NCI-H2196 (cell line): Measurements from ENCODE around the gene VAV3.
"Not testable (repeated sequence)": the region's sequence is repeated elsewhere in the genome, so short reads cannot be mapped to it uniquely, and the experiment has no call there.

ENCODE experiments used
- DNase-seq: peaks from one replicate; lab custom pipeline; 2025; ENCODE audit not compliant: unreplicated experiment; lab: John Stamatoyannopoulos, UW

The VAV3 gene

DNA sequence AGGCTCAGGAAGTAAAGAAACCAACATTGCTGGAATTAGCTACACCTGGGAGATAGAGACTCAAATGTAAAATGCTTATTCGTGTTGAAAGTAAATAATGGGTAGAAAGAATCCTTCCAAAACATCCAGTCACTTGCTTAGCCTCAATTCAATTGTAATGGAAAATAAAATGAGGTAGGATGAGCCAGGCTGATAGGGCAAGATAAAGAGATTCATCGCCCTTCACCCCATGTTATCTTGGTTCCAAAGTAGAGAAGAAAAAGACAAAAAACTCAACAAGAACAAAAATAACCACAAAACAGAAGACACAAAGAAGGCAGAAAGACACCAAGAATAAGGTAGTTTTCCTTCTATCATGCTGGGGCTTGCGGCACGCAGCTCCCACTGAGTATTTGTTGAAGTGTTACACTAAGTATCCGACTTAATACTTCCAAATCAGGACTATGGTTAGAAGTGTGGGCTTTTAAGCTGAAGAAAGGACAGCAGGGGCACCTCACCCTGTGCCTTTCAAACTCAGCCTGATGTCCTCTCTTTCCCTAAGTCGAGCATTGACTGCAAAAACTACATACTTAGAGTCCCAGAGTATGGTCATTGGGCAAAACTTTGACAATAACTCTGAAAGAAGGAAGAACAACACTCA lies 202.1 kb downstream of the VAV3 start:
- DNase-seq, result no peak

DNA sequence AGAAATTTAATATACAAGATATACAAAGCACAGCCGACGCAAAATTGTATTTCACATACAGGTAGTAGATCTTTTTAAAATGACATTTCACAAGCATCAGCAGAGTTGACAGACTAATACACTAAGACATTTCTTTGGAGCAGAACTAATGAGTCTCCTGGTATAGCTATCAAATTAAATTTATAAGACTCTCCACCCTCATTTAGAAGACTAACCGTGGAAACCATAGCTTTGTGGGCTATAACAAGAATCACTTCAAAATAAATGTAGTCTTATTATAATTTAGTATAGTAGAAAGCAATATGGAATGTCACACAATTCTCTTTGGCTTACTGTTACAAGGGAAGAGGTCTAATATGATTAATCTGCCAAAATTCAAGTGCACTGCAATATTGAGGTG lies 204.9 kb downstream of the VAV3 start:
- DNase-seq, result no peak

DNA sequence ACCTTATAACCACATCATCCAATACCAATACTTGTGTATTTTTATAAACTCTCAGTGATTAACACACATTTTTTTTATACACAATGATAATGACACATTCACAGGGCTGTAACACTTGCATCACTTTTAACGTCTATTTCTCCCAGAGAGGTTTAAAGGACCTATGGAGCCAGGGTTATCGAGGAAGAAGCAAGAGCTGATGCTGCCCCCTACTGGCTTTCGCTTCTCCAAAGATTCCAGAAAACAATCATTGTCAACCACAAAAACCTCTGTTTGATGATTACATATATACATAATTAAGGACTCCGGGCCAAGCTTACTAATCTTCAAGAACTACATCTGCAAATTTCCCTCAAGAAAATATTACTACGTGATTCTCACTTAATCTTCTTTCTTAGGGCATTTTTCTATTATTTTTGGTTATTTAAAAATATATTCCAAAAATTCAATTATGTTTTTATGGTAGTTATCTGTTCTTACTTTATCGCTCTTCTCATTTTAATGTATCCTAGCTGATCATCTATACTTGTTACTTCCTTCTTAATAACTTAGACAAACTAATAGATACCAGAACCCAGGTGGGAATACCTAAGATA lies 214.5 kb downstream of the VAV3 start:
- DNase-seq, result peak; percentile 40

DNA sequence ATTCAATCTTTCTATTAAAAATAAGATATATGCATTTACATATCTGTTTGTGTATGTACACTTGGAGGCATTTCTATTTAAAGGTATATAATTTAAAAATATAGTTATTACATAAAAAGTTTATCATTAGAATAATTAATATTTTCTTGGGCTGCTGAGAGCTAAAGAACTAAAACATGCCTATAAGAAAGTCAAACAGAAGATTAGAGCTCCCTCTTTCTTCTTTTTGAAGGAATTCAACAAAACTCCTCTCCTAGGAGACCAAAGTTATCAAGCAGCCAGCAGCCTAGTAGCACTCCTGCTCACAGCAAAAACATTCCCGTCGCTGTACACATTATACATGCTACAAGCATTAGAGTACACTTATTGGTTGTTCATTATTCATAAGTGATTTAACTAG lies 216.4 kb downstream of the VAV3 start:
- DNase-seq, result peak; percentile 4

DNA sequence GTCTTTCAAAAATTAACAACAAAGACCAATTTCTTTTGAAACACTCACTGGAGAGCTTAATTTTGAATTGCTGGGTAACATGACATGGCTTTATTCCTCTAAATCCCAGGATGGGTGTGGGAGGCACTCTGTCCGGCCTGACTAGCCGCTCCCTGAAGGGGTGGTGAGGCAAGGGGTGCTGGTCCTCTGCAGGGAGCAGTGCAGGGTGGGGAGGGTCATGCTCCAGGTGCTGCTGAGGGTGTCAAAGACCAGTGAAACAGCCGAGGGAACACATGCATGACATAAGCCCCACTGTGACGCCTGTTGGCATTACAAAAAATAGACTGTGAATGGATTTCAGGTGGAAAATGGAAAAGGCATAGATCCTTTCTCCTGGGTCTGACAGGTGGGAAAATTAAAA lies 223.7 kb downstream of the VAV3 start:
- DNase-seq, result no peak

DNA sequence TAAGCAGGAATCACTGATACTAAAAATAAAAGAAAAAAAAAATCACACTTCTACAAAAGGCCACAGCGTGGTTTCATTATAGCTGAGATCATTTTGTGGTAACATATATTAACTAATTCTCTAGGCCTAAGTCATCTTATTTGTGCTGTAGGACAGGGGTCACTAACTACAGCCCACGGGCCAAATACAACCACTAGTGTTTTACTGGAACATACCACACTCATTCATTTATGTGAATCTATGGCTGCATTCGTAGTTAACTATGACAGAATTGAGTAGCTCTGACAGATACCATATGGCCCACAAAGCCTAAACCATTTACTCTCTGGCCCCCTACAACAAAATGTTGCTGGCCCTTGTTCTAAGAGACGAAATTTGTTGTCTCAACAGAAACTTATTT lies 224.4 kb downstream of the VAV3 start:
- DNase-seq, result no peak

DNA sequence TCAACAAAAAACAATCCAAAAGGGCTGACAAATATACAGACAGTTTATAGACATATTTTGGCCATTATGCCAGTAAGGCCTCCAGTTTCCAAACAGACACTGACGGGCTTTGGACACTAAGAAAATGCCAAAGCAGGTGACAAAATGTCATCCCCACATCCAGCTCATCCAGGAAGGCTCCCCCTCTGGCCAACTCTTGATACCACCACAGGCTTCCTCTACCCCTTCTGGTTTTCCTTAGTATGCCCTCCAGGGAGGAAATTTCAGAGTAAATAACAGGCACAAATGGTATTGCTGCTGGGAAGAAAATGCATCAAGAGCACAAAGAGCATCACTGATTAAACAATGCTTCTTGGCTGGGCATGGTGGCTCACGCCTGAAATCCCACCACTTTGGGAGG lies 225.3 kb downstream of the VAV3 start:
- DNase-seq, result no peak

DNA sequence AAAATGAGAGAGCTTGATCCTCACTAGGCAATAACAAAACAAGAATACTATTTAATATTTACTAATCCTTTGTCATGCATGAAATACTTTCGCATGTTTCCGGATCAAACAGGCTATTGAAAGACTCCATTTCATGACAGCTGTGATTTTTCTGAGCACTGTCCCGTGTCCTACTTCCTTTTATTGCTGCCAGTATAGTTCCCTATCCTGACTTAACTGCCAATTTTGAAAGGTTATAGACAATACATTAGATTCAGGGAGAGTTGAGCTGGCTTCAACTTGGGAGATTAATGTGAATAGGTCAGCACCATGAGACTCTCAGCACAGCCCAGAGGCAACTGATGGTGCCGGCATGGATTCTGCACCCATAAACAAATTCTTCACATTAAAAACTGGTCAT lies 225.8 kb downstream of the VAV3 start:
- DNase-seq, result no peak

DNA sequence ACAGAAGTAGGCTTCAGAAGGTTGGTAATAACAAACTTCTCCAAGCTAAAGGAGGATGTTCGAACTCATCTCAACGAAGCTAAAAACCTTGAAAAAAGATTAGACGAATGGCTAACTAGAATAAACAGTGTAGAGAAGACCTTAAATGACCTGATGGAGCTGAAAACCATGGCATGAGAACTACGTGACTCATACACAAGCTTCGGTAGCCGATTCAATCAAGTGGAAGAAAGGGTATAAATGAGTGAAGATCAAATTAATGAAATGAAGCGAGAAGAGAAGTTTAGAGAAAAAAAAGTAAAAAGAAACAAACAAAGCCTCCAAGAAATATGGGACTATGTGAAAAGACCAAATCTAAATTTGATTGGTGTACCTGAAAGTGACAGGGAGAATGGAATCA lies 231.6 kb downstream of the VAV3 start:
- DNase-seq, result not testable (repeated sequence)

DNA sequence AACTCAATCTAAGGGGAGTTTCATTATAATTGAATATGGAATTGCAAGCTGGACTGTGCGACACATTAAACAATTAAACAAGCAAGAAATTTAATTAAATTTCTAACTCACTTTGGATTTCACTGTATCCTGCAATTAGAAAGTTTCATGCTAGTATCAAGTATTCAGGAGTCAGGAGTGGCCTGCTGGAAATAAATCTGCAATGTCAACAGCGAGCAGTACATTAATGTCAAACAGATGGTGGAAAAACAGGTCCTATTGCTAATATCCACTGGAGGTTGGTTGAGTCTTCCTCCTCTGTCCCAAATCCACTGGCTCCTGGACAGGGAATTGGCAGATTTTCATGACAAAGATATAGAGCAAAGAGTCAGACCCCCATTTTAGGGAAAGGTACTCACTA lies 237.1 kb downstream of the VAV3 start:
- no peak for DNase-seq

DNA sequence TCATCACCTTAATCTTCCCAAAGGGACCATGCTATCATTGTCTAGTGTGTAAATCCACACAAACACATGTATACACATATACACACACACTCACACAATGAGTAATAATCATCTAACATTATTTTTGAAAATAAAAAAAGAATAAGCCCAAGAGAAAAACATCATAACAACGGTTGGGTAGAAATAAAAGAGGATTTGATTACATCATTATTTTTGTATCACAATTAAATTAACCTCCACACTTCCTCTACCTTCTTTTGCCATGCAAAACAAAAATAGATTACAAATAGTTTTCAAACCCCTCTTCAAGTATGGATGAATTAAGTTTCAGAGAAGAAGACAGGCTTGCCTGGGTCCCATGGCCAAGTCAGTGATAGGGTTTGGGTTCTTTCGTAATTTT lies 238.1 kb downstream of the VAV3 start:
- DNase-seq, result no peak

DNA sequence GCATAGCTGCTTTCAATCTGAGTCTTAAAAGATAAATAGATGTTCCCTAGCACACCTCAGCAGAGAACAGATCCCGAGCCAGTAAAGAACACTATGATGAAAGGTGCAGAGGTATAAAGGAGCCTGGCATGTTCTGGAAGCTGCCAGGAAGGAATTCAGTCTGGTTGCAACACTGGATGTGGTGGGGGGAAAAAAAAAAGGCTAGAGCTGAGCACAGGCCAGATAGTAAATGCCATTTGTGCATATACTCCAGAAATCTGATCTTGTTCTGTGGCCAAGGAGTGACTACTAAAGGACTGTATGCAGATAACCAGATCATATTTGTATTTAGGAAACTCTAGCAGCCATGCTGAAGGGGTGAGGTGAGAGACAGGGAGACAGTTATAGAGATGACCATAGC lies 240.3 kb downstream of the VAV3 start:
- no peak for DNase-seq

DNA sequence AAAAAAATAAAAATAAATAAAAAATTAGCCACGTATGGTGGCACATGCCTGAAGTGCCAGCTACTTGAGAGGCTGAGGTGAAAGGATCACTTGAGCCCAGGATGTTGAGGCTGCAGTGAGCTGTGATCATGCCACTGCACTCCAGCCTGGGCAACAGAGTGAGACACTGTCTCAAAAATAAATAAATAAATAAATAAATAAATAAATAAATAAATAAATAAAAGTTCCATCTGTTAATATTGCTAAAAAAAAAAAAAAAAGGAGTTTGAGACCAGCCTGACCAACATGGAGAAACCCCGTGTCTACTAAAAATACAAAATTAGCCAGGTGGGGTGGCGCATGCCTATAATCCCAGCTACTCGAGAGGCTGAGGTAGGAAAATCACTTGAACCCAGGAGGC lies 244.8 kb downstream of the VAV3 start:
- not testable (repeated sequence) for DNase-seq

DNA sequence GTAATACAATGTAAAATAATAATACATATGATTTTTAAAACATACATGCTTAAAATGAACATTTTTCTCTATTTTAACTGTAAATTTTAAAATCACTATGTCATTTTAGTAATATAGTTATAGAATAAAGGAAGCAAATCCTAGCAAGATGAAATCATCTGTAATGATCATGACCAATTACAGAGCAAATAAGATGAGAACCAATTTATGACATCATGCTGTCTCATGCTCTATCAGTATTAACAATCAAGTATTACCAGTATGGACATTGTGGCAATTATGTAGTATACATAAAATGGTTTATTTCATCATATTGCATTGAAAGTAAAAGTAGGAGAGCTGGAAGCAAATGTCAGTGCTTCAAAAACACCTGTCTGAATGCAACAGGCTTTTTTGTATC lies 255.0 kb downstream of the VAV3 start:
- DNase-seq, result no peak

DNA sequence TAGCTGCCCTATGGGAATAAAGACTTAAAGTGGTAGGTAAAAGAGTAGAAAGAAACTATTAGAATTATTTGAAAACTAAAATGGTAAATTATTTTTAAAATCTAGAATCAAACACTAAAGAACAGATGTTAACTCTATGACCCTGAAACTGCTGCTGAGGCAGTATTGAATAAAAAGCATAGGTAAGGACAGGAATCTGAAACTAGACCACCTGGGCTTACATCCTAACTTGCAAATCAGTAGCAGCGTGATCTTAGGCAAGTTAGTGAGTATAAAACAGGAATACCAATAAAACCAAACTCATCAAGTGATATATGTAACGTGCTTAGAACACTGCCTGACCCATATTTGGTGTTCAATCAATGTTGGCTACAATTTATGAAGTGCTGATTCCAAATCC lies 257.9 kb downstream of the VAV3 start:
- DNase-seq, result no peak

DNA sequence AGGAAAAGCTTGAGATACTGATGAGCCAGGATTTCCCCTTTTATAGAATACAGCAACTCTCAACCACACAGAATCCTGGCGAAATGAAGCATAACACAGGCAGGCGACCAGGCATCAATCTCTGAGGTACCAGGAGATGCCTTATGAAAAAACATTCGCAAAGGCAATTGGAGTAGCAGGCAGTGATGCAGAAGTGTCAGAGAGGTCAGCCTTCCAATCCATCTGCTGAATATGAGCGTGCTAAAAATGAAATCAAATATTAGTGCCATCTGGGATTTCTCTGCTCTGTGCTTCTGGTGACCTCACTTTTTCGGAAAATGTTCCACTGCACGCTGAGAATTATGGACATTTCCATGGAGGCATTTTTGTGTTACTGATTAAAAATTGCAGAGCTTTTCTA lies 258.8 kb downstream of the VAV3 start:
- no peak for DNase-seq

DNA sequence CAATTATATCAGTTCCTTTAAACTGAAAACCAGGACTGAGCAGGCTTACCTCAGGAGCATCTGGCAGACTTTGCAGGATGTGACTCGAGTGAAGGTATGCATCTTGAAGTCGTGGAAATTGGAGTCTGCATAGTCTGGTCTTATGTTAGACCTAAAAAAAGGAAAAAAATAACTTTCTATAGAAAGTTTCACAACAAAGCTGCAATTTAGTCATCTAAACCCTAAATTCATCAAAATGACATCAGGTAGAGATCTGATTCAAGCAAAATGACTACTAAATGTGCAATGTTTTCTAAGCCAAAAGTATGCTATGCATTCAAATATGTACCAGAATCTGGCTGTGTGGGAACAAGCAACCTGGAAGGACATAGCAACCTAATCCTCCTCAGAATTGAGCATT lies 260.1 kb downstream of the VAV3 start:
- no peak for DNase-seq

DNA sequence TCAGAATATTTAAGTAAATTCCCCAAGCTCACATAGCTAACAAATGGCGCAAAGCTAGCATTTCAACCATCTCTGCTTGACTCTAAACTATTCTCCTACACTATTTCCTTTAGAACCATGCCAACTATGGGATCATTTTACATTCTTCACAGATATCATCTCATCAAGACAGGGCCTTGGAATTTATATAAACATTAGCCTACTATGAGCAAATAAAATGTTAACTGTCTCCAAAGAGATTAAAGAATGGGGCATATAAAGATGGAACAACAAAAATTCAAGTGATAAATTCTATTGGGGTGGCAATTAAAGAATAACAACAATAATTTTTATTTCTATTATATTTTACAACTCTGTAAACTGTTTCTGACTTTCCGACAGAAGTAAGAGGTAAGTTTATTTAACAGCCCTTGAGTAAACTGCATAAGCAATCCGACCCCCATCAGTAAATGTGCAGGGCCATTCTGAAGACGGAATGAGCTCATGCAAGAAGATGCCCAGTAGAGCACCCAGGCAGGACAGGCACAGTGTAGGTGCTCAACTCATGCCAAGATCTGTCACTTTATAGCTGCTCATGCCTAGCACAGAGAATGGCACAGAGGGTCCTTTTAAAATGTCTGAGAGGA lies 261.9 kb downstream of the VAV3 start:
- DNase-seq, result no peak

DNA sequence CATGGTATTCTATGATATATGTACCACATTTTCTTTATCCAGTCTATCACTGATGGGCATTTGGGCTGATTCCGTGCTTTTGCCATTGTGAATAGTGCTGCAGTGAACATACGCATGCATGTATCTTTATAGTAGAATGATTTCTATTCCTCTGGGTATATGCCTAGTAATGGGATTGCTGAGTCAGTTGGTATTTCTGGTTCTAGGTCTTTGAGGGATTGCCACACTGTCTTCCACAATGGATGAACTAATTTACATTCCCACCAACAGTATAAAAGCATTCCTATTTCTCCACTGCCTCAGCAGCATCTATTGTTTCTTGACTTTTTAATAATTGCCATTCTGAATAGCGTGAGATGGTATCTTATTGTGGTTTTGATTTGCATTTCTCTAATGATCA lies 264.3 kb downstream of the VAV3 start:
- not testable (repeated sequence) for DNase-seq

DNA sequence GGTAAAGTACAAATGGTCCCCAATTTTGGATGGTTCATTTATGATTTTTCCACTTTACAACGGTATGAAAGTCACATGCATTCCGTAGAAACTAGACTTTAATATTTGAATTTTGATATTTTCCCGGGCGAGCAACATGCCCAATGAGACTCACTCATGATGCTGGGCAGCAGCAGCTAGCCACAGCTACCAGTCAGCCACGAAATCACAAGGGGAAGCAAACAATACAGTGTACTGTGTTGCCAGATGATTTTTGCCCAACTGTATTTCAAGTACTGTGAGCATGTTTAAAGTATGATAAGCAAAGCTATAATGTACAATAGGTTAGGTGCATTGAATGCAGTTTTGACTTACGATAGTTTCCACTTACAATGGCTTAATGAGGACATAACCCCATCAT lies 266.8 kb downstream of the VAV3 start:
- no peak for DNase-seq

DNA sequence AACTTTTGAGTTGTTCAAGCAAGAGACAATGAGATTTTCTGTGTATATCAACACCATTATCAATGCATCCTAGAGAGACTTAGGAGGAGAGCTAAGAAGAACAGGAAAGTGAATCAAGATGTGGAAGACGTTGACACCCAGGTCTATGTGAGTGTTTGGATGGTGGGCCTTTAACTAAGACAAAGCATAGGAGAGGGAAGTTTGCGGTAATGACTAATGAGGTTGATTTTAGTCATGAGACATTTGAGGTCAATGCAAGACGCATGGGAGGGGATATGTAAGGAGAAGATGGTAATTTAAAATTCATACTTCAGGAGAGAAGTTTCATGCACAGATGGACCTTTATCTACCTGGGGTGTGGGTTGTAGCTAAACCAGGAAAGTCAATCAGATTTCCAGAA lies 269.6 kb downstream of the VAV3 start:
- no peak for DNase-seq

DNA sequence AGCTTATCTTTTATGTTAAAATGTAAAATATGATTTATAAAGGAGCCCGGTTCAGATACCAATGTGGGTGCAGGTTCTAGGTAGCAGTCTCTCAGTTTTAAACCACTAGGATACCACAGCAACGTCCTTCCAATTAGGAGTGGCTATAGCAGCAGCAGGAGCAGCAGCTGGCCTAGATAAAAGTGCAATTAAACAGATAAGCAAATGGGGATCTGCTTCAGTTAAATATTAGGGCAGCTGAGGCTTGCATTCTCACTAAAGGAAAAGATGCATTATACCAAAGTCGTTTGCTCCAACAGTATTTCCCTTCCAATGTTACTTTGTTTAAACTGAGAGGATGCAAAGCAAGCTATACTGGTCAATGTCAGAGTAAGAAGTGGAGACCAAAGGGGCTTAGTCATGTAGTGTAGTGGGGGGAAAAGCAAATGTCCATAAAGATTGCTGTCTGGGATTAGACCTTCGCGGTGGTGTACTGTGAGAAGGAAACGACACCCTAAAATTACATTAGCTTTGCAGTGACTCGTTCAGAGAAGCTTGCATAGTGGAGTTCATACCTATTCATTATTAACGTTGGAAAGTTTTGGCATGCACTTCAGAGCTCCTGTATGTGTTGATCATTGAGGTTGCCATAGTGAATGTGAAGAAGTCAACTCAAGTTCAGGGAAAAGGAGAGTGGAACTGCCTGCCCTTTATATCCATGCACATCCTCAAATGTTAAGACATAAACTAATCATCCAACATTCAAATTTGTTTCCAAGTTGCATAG lies 272.2 kb downstream of the VAV3 start:
- DNase-seq, result no peak
